ENCODE data around the gene PALLD.

GRCh38 chr4:168860827-168861226, 364.0 kb downstream of the PALLD start:
- no peak for TF ChIP-seq CEBPB (IDR thresholded peaks at IDR 0.05; ENCODE audit: low read depth)
- TF ChIP-seq POLR2AphosphoS5 (IDR thresholded peaks at IDR 0.05; ENCODE audit: low read depth, low read length), result no peak
- TF ChIP-seq JUND (IDR thresholded peaks at IDR 0.05), result no peak
- no peak for TF ChIP-seq EGR1 (IDR thresholded peaks at IDR 0.05; ENCODE audit: low read depth)
- TF ChIP-seq, protein P1, sequence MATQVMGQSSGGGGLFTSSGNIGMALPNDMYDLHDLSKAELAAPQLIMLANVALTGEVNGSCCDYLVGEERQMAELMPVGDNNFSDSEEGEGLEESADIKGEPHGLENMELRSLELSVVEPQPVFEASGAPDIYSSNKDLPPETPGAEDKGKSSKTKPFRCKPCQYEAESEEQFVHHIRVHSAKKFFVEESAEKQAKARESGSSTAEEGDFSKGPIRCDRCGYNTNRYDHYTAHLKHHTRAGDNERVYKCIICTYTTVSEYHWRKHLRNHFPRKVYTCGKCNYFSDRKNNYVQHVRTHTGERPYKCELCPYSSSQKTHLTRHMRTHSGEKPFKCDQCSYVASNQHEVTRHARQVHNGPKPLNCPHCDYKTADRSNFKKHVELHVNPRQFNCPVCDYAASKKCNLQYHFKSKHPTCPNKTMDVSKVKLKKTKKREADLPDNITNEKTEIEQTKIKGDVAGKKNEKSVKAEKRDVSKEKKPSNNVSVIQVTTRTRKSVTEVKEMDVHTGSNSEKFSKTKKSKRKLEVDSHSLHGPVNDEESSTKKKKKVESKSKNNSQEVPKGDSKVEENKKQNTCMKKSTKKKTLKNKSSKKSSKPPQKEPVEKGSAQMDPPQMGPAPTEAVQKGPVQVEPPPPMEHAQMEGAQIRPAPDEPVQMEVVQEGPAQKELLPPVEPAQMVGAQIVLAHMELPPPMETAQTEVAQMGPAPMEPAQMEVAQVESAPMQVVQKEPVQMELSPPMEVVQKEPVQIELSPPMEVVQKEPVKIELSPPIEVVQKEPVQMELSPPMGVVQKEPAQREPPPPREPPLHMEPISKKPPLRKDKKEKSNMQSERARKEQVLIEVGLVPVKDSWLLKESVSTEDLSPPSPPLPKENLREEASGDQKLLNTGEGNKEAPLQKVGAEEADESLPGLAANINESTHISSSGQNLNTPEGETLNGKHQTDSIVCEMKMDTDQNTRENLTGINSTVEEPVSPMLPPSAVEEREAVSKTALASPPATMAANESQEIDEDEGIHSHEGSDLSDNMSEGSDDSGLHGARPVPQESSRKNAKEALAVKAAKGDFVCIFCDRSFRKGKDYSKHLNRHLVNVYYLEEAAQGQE (IDR thresholded peaks at IDR 0.05; ENCODE audit: low read depth), result no peak
- TF ChIP-seq SP1 (IDR thresholded peaks at IDR 0.05; ENCODE audit: low read depth), result no peak
